NCI-H446 (cell line): ENCODE data around the gene MUC5AC.
"Not testable (repeated sequence)": the region's sequence is repeated elsewhere in the genome, so short reads cannot be mapped to it uniquely, and the experiment has no call there.

ENCODE experiments used
- DNase-seq, 2 experiments: peaks; one replicate each; lab custom pipeline; 2025; lab: John Stamatoyannopoulos, UW

The MUC5AC gene

DNA sequence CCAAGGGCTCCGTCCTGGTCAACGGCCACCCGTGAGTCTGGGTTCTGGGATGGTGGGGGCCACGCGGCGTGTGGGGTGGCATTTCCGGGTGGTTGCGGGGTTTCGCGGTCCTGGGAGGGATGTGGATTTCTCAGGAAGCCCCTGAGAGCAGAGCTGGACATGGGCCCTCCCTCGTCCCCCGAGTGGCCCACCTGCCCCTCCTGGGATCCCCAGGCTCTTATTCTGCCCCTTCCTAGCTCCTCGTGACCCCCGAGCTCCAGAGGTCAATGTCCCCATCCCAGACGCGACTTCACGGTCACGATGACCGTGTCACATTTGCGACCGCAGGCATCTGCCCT is 4.4 kb downstream of the MUC5AC start:
- no peak for DNase-seq

- DNase-seq, result no peak
Measured at GRCh38 chr11:1162491-1163311, 4.9 kb downstream of the MUC5AC start.

GRCh38 chr11:1163321-1163910 is 5.7 kb downstream of the MUC5AC start:
- DNase-seq, result no peak

- DNase-seq, result no peak
Measured at GRCh38 chr11:1163911-1164735, 6.4 kb downstream of the MUC5AC start.

DNA sequence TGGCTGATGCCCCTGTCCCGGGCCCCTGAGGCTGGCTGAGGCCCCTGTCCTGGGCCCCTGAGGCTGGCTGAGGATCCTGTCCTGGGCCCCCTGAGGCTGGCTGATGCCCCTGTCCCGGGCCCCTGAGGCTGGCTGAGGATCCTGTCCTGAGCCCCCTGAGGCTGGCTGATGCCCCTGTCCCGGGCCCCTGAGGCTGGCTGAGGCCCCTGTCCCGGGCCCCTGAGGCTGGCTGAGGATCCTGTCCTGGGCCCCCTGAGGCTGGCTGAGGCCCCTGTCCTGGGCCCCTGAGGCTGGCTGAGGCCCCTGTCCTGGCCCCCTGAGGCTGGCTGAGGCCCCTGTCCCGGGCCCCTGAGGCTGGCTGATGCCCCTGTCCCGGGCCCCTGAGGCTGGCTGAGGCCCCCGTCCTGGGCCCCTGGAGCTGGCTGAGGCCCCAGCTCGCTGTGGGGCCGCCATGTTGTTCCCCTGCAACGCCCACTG is 7.1 kb downstream of the MUC5AC start:
- not testable (repeated sequence) for DNase-seq

GRCh38 chr11:1165256-1166041 is 7.7 kb downstream of the MUC5AC start:
- no peak for DNase-seq

DNA sequence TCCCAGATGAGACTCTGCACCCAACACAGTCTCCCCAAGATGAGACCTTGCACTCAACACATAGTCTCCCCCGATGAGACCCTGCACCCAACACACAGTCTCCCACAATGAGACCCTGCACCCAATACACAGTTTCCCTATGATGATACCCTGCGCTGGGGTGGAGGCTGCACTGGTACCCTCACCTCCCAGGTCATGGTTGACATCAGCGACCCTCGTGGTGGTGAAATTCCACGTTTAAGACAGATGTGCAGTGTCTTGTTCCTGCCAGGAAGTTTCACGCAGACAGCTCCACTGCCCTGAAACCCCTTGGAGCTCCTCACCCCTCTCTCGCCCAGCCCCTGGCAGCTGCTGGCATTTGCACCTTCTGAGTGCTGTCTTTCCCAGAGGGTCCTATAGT is 9.5 kb downstream of the MUC5AC start:
- DNase-seq, result no peak

DNA sequence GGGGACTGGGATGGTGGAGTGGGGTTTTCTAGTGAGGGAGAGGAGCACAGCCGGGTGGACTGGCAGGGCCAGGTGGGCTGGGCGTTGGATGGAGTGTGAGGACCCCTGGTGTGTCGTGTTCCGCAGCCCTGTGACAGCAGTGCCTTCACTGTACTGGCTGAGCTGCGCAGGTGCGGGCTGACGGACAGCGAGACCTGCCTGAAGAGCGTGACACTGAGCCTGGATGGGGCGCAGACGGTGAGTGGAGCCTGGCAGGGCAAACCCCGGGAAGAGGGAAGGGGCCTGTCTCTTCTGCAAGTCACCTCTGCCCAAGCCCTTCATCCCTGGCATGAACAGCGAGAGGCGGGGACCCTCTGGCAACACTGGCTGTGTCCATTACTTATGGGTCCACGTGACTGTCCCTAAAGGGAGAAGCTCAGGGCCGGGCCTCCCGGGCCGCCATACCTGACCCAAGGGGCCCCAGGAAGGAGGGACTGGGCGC is 10.0 kb downstream of the MUC5AC start:
- DNase-seq, result no peak

- DNase-seq, result no peak
Measured at GRCh38 chr11:1168256-1168655, 10.5 kb downstream of the MUC5AC start.

- DNase-seq, result no peak
Measured at GRCh38 chr11:1168721-1169161, 11.0 kb downstream of the MUC5AC start.

GRCh38 chr11:1171223-1171984 is 13.7 kb downstream of the MUC5AC start:
- no peak for DNase-seq

GRCh38 chr11:1171985-1172728 is 14.4 kb downstream of the MUC5AC start:
- no peak for DNase-seq

- no peak for DNase-seq
Measured at GRCh38 chr11:1172729-1173117, 15.0 kb downstream of the MUC5AC start.

GRCh38 chr11:1173396-1173795 is 15.6 kb downstream of the MUC5AC start:
- not testable (repeated sequence) for DNase-seq

GRCh38 chr11:1174441-1175370 is 17.0 kb downstream of the MUC5AC start:
- no peak for DNase-seq

- DNase-seq, result no peak
Measured at GRCh38 chr11:1175461-1176223, 17.9 kb downstream of the MUC5AC start.

- no peak for DNase-seq
Measured at GRCh38 chr11:1176224-1177019, 18.7 kb downstream of the MUC5AC start.
